Lower lobe of right lung (tissue), 2 donors: ENCODE measurements around the gene HNRNPL. TPM values are rescaled to one million over a fixed set of nuclear protein-coding genes. Genes with fewer than 3 reads are reported as not detected.
"Not testable (repeated sequence)": the region's sequence is repeated elsewhere in the genome, so short reads cannot be mapped to it uniquely, and the experiment has no call there.

Experiments
- ATAC-seq, 2 donors: fragments of 200-7000 bp; cut with Tn5 transposase; one replicate each; pipeline ENCODE4 v1.9.1; 2020 to 2022; ENCODE audit warnings: mild to moderate bottlenecking in 2 of 2, moderate library complexity in 2 of 2
- DNase-seq: peaks from one replicate; pipeline ENCODE4 v3.0.0-alpha.2; 2020
- H3K27ac ChIP-seq: fragments of 200-600 bp; one replicate; pipeline ENCODE4 v1.8.0; 2022
- H3K27me3 ChIP-seq: fragments of 200-600 bp; one replicate; pipeline ENCODE4 v1.8.0; 2022; ENCODE audit warnings: low read depth
- H3K36me3 ChIP-seq: fragments of 200-600 bp; one replicate; pipeline ENCODE4 v1.8.0; 2022; ENCODE audit warnings: mild to moderate bottlenecking
- H3K4me1 ChIP-seq: fragments of 200-600 bp; one replicate; pipeline ENCODE4 v1.8.0; 2022
- H3K4me3 ChIP-seq: fragments of 200-600 bp; one replicate; pipeline ENCODE4 v1.8.0; 2022; ENCODE audit warnings: mild to moderate bottlenecking
- H3K9me3 ChIP-seq: fragments of 200-600 bp; one replicate; pipeline ENCODE4 v1.8.0; 2022
- CTCF ChIP-seq: fragments of 200-600 bp; IDR thresholded peaks from one replicate; pipeline ENCODE4 v1.8.0; 2022; ENCODE audit warnings: antibody characterized with exemption, mild to moderate bottlenecking
- intact Hi-C: fragments of 100-400 bp; cut with DNase I; formaldehyde crosslinking; loops from one replicate; pipeline ENCODE4 v1.11.0; 2022
- total RNA-seq: library from RNA; stranded (reverse); fragmentation: NEBNext Ultra II Directional; extraction: Animal tissue kit (Norgen Biotek cat#: 25700); gene quantifications from one replicate; pipeline ENCODE4 v1.2.1, GENCODE V29; 2021
- donor health status: DM: no; HTN: yes; CAD: no; lungs with severe emphysema.

Gene HNRNPL
- total RNA-seq, 1 donor from 2014 or later = 274 TPM

GRCh38 chr19:38868551-38868950, 18.8 kb upstream of the HNRNPL start:
- TF ChIP-seq CTCF = no peak
- peaks cover 36% of the 10 kb centered on the region for H3K4me1 ChIP-seq
- no peak for ATAC-seq
- intact Hi-C loops = no loop called here
- H3K27ac ChIP-seq = no peak overlapping the region
- H3K4me3 ChIP-seq = no peak overlapping the region
- H3K27me3 ChIP-seq = no peaks in the 10 kb centered on the region
- H3K9me3 ChIP-seq = no peaks in the 10 kb centered on the region
- H3K36me3 ChIP-seq = no peaks in the 10 kb centered on the region
- no peak for DNase-seq

- DNase-seq = no peak
- H3K27ac ChIP-seq = no peak overlapping the region
- no peak for TF ChIP-seq CTCF
- H3K36me3 ChIP-seq = no peaks in the 10 kb centered on the region
- intact Hi-C loops = no loop called here
- no peak for ATAC-seq
- no peak overlapping the region for H3K4me3 ChIP-seq
- H3K4me1 ChIP-seq = peaks cover 47% of the 10 kb centered on the region
- H3K9me3 ChIP-seq = no peaks in the 10 kb centered on the region
- H3K27me3 ChIP-seq = no peaks in the 10 kb centered on the region
These were observed 17.5 kb upstream of the HNRNPL start for GRCh38 chr19:38867171-38867780.

GRCh38 chr19:38862321-38863059, 12.7 kb upstream of the HNRNPL start:
- DNase-seq = no peak
- H3K4me1 ChIP-seq = peaks cover 36% of the 10 kb centered on the region
- H3K9me3 ChIP-seq = no peaks in the 10 kb centered on the region
- H3K4me3 ChIP-seq = no peak overlapping the region
- no peak for TF ChIP-seq CTCF
- peak in 1 of 2 donors; percentile 41 for ATAC-seq
- H3K27me3 ChIP-seq = no peaks in the 10 kb centered on the region
- H3K27ac ChIP-seq = peak overlapping the region; percentile 36
- intact Hi-C loops = no loop called here
- no peaks in the 10 kb centered on the region for H3K36me3 ChIP-seq

- intact Hi-C loops = no loop called here
- H3K27ac ChIP-seq = no peak overlapping the region
- H3K27me3 ChIP-seq = no peaks in the 10 kb centered on the region
- no peak for DNase-seq
- no peaks in the 10 kb centered on the region for H3K36me3 ChIP-seq
- H3K4me1 ChIP-seq = peaks cover 36% of the 10 kb centered on the region
- no peak overlapping the region for H3K4me3 ChIP-seq
- no peak for ATAC-seq
- no peak for TF ChIP-seq CTCF
- H3K9me3 ChIP-seq = no peaks in the 10 kb centered on the region
These were observed 11.6 kb upstream of the HNRNPL start for GRCh38 chr19:38861368-38861767.

- peaks cover 28% of the 10 kb centered on the region for H3K4me1 ChIP-seq
- H3K9me3 ChIP-seq, H3K36me3 ChIP-seq, intact Hi-C loops, H3K27ac ChIP-seq, H3K4me3 ChIP-seq, H3K27me3 ChIP-seq, DNase-seq, ATAC-seq: not testable (repeated sequence)
These were observed 9.9 kb upstream of the HNRNPL start for GRCh38 chr19:38859631-38860204.

GRCh38 chr19:38856813-38857212, 7.0 kb upstream of the HNRNPL start:
- DNase-seq = no peak
- H3K4me3 ChIP-seq = no peak overlapping the region
- no peak for TF ChIP-seq CTCF
- no peaks in the 10 kb centered on the region for H3K27me3 ChIP-seq
- H3K36me3 ChIP-seq = no peaks in the 10 kb centered on the region
- peaks cover 8% of the 10 kb centered on the region for H3K4me1 ChIP-seq
- intact Hi-C loops = no loop called here
- no peak overlapping the region for H3K27ac ChIP-seq
- ATAC-seq = no peak
- H3K9me3 ChIP-seq = no peaks in the 10 kb centered on the region

- DNase-seq, H3K4me3 ChIP-seq, H3K27me3 ChIP-seq, intact Hi-C loops, H3K36me3 ChIP-seq, H3K9me3 ChIP-seq, ATAC-seq, H3K27ac ChIP-seq, H3K4me1 ChIP-seq: not testable (repeated sequence)
These were observed 6.0 kb upstream of the HNRNPL start for GRCh38 chr19:38855751-38856150.

- H3K36me3 ChIP-seq, DNase-seq, H3K27me3 ChIP-seq, H3K4me3 ChIP-seq, intact Hi-C loops, H3K4me1 ChIP-seq, H3K9me3 ChIP-seq, H3K27ac ChIP-seq, ATAC-seq: not testable (repeated sequence)
These were observed 5.2 kb upstream of the HNRNPL start for GRCh38 chr19:38854961-38855360.
